Omental fat pad (tissue), 4 donors: ENCODE measurements around the gene ABCD1. TPM values are rescaled to one million over a fixed set of nuclear protein-coding genes. Genes with fewer than 3 reads are reported as not detected.

ENCODE experiments used
- ATAC-seq: fragments of 150-250 bp; one replicate; pipeline ENCODE4 v1.9.1; 2016; ENCODE audit warnings: mild to moderate bottlenecking, moderate library complexity; ENCODE audit not compliant: low FRiP score
- DNase-seq: peaks from one replicate; pipeline ENCODE4 v3.0.0-alpha.2; 2019; ENCODE audit warnings: low spot score
- CTCF ChIP-seq, 3 donors: fragments of 450-650 bp; IDR thresholded peaks; one replicate each; pipeline ENCODE4 v1.5.1; 2016 to 2017; ENCODE audit warnings: antibody characterized with exemption in 3 of 3, mild to moderate bottlenecking in 3 of 3, moderate library complexity in 2 of 3
- total RNA-seq, 4 donors: library from RNA; depleted of rRNA; stranded (reverse); fragments of >200 nt; gene quantifications; one replicate each; pipeline ENCODE4 v1.1.0, GENCODE V29; 2016

ABCD1 gene
- total RNA-seq, 4 donors from 2014 or later: 17.5 to 38.9 (median 23.4) TPM

GRCh38 chrX:153791104-153791852, 66.6 kb downstream of the ABCD1 start:
- no peak for TF ChIP-seq CTCF (IDR thresholded peaks at IDR 0.05)
- ATAC-seq (no peak), DNase-seq (no peak)

- ATAC-seq (no peak), DNase-seq (no peak)
- TF ChIP-seq CTCF (IDR thresholded peaks at IDR 0.05): no peak
Observed at GRCh38 chrX:153792368-153792767, 67.7 kb downstream of the ABCD1 start.

GRCh38 chrX:153793291-153793690, 68.6 kb downstream of the ABCD1 start:
- no peak for DNase-seq
- ATAC-seq: no peak
- TF ChIP-seq CTCF (IDR thresholded peaks at IDR 0.05): no peak

Other genes with a start within 250 kb of the ABCD1 start
- gene BGN, start 229.9 kb upstream of the ABCD1 start, total RNA-seq: 10 to 100 TPM; 14.9 to 40.2 (median 18.6) TPM
- not detected for gene ATP2B3, start 207.2 kb upstream of the ABCD1 start, total RNA-seq
- gene CCNQ, start 125.7 kb upstream of the ABCD1 start, total RNA-seq: 10 to 100 TPM; 26.0 to 42.6 (median 31.0) TPM
- 1 to 10 TPM in 1 of 4 donors, under 1 TPM in 1, not detected in 2; 0.48 to 2.3 TPM for gene DUSP9, start 77.7 kb upstream of the ABCD1 start, total RNA-seq
- under 1 TPM in 2 of 4 donors, not detected in 2; 0.46 to 0.60 TPM for gene PNCK, start 51.0 kb upstream of the ABCD1 start, total RNA-seq
- gene SLC6A8, start 36.9 kb upstream of the ABCD1 start, total RNA-seq: 10 to 100 TPM; 13.5 to 32.4 (median 26.3) TPM
- gene BCAP31, start 469 bp upstream of the ABCD1 start, total RNA-seq: 100 to 1,000 TPM; 119 to 421 (median 240) TPM
- 10 to 100 TPM in 2 of 4 donors, 1 to 10 TPM in 2; 3.2 to 13.2 (median 10.2) TPM for gene PLXNB3, start 39.4 kb downstream of the ABCD1 start, total RNA-seq
- under 1 TPM in 3 of 4 donors, not detected in 1; 0.12 to 0.47 (median 0.19) TPM for gene SRPK3, start 56.2 kb downstream of the ABCD1 start, total RNA-seq
- 100 to 1,000 TPM in 1 of 4 donors, 10 to 100 TPM in 3; 71.9 to 119 (median 89.7) TPM for gene IDH3G, start 69.5 kb downstream of the ABCD1 start, total RNA-seq
- gene SSR4, start 69.8 kb downstream of the ABCD1 start, total RNA-seq: 100 to 1,000 TPM; 126 to 249 (median 179) TPM
- gene PDZD4, start 105.7 kb downstream of the ABCD1 start, total RNA-seq: 1 to 10 TPM; 1.9 to 2.6 (median 2.2) TPM
- 1 to 10 TPM in 3 of 4 donors, under 1 TPM in 1; 0.37 to 2.8 (median 1.6) TPM for gene L1CAM, start 161.3 kb downstream of the ABCD1 start, total RNA-seq
- 10 to 100 TPM in 1 of 4 donors, 1 to 10 TPM in 2, under 1 TPM in 1; 0.74 to 22.7 (median 3.6) TPM for gene AVPR2, start 179.8 kb downstream of the ABCD1 start, total RNA-seq
- gene ARHGAP4, start 201.4 kb downstream of the ABCD1 start, total RNA-seq: 10 to 100 TPM; 16.6 to 72.2 (median 36.4) TPM
- gene NAA10, start 210.2 kb downstream of the ABCD1 start, total RNA-seq: 100 to 1,000 TPM in 1 of 4 donors, 10 to 100 TPM in 3; 85.7 to 101 (median 90.7) TPM
- gene RENBP, start 219.8 kb downstream of the ABCD1 start, total RNA-seq: 10 to 100 TPM in 3 of 4 donors, 1 to 10 TPM in 1; 7.8 to 33.0 (median 26.5) TPM
- gene HCFC1, start 247.0 kb downstream of the ABCD1 start, total RNA-seq: 10 to 100 TPM; 21.5 to 41.5 (median 30.8) TPM
- 1 to 10 TPM; 1.9 to 9.0 (median 4.5) TPM for gene TMEM187, start 247.9 kb downstream of the ABCD1 start, total RNA-seq